NCI-H2196 treated with DMSO at 0.1 percent for 48 hours (cell line): ENCODE measurements around the gene ULBP3.
"Not testable (repeated sequence)": the region's sequence is repeated elsewhere in the genome, so short reads cannot be mapped to it uniquely, and the experiment has no call there.

ENCODE experiments used
- DNase-seq: peaks from one replicate; lab custom pipeline; 2025; ENCODE audit not compliant: unreplicated experiment; lab: John Stamatoyannopoulos, UW

Gene ULBP3

DNA sequence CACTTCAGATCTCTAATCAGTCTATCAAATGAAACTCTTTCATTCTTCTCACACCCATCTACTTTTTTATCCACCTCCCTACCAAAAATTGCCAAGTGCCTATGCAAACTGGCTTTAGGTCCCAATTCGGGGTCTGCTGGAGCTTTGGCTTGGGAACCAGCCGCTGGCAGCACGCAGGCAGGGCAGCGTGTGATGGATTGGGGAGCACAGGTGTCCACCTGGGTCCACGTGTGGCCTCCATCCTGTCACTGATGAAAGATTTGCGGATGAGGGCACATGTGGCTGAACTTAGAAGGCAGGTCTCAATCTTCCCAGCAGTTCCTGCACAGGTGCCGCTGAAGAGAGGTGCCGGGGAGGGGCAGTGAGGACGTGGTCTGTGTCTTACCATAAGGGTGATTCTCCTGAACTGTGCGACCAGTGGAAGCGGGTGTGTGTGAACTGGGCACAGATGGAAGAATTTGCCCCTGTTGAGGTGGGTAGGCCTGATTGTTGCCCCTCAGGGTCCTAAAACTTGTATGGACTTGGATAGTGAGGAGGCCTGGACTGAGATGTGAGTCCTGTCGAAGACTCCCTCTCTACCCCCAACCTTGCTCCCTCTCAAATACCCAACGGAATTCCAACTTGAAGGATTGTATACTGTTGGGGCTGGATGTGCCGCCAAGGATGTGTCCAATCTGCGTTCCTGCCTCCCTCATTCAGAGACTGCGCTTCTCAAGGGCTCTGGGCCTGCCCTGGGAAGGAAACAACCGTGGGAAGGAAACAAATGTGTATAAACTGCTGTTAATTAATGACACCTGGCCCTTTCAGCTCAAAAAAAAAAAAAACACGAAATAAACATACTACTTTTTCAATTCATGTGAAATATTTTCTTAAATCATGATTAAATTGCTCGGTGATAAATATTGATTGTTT, 25.2 kb downstream of the ULBP3 start:
- DNase-seq = no peak

DNA sequence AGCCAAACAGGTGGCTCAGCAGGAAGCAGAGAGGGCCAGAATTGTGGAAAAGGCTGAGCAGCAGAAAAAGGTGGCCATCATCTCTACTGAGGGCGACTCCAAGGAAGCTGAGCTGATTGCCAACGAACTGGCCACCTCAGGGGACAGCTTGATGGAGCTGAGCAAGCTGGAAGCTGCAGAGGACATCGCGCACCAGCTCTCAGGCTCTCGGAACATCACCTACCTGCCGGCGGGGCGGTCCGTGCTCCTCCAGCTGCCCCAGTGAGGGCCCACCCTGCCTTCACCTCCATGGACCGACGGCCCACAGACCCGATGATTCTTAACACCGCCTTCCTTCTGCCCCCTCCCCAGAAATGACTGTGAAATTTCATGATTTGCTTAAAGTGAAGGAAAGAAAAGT, 25.8 kb downstream of the ULBP3 start:
- DNase-seq = no peak

DNA sequence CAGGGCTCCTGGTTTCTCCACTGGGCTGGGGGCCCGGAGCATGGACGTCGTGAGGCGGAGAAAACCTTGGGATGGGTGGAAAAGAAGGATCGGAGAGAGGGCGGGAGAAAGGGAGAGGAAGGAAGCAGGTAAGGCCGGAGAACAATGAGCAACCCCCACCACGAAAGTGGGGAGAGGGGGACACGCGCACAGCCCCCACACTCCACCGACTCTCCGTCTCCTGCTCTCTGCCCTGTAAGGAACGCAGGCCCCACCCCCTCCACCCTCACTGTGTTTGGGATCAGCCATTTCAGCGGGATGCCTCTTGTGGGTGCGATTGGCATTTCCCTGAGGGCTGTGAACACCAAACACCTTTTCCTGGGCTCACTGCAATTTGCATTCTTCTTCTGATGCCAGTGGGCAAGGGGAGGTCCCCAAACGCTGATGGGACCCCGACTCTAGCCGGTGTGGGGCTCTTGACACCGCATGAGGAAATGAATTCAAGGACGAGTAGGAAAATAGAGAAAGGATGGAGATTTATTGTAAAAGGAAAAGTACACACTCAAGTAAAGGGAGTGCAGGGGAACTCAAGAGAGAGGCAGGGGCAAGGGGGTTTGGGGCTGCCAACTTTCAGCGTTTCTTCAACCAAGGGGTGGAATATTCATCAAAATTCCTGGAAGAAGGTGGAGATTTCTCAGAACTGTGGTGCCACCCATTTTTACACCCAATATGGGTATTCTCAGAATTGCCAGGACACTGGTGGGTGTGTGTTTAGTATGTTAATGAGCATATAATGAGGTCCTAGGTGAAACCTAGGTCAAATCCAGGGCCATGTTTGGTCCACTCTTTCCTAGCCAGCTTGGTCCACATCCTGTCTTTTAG, 30.5 kb downstream of the ULBP3 start:
- no peak for DNase-seq

DNA sequence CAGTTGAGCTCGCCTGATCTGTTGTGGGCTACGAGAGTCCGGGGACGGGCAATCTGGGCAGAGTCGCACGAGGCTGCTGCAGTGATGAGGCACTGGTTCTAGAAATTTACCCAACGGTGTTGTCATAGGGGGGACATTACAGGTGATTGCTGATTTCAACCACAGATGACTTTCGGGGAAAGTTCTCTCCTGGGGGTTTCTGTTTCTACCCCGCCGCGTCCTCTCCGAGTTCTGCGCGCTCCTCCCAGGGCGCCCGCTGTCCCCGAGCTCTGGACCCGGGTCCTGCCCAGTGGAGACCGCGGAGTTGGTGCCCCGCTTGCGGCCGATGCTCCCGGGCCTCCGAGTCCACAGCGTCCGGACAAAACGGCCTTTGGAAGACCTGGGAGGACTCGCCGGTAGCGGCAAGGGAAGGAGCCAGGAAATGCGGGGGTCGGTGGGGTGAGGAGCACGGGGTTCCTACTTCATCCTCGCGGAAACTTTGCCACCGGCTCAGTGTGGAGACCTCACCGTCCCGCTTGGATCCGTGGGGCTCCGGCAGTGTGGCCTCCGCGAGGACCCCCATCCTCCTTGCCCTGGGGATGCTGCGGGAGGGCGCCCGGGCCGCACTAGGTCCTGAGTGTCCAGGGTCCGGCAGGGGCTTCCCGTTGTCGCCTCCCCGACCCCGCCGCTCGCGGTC, 31.3 kb downstream of the ULBP3 start:
- DNase-seq = no peak

DNA sequence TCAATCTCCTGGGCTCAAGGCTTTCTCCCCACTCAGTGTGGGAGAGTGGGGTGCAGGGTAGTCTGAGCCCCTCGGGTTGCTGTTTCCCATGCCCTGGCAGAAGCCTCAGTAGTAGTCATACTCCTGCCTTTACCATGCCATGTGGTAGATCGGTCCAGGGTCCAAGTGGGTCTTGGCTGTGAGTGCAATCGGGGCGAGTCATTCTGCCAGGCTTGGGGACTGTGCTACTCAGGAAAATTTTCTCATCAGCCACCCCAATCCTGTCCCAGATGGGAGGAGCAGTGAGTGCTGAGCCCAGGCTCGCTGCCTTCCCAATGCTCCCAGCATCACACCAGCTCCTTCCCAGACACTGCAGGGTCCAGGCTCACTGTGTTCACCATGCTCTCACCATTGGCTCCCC, 32.8 kb downstream of the ULBP3 start:
- no peak for DNase-seq

DNA sequence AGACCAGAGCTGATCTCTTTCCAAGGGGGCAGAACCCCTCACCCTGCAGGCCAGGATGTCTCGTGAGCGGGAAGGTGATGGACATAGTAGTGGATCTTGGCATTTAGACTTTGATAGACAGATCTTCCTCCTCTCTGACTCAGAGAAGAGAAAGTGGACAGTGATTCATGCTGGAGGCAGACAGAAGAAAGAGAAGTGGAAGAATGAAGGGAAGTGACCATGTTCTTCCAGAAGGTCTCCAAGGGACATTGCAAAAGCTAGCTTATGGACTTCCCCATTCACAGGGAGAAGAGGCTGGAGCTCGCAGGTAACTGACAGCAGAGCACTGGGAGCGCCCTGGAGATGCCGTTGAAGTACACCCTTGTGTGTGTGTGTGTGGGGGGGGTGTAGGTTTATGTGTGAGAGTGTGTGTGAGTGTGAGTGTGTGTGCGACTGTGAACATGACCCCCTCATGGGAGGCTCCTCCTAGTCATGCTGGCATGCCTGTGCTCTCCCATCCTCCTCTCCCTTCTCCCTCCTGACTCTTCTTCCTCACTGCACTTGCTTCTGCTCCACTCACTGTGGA, 35.6 kb downstream of the ULBP3 start:
- no peak for DNase-seq

DNA sequence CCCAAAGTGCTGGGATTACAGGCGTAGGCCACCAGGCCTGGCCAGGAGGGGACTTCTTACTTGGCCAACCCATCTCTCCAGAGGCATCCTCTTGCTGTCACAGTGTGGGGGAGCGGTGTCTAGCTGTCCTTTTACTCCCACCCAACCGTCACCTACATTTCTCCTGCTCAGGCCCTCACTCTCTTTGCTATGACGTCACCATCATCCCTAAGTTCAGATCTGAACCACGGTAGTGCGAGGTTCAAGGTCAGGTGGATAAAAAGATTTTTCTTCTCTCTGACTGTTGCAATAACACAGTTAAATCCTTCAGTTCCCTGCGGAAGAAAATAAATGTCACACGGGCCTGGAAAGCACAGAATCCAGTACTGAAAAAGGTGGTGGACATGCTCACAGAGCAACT, 36.3 kb downstream of the ULBP3 start:
- DNase-seq = no peak

DNA sequence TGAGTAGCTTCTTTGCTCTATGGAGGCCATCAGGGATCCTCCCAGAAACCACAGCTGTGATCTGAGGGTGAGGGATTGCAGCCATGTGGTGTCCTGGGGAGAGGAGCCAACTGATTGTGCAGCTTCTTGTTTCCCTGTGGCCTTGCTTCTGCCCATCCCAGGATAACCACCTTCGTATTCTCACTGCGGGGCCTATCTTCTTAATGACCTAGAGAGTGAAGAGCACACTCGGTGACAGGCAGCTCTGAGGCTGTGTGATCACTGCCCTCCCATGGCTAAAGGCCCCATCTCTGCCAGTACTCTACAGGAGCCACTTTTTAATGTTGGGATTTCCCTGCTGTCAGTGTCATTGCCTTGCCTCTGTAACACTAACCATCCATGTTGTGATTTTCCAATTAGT, 38.3 kb downstream of the ULBP3 start:
- no peak for DNase-seq

DNA sequence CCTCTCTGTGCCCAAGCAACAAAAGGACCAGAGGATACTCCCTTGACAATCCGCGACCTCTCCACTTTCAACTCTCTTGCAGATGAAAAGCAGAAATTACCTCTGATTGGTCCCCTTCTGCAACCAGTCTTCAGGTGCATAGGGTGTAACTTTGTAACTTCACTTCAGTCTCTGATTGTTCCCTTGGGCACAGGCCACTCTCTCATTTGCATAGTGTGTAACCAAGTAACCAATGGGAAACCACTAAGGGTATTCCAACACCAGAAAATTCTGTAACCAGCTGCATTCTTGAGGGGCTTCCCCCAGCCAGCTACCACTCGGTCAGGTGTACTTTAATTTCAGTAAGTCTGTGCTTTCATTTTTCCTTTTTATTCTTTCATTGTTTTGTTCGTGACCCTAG, 39.2 kb downstream of the ULBP3 start:
- no peak for DNase-seq

DNA sequence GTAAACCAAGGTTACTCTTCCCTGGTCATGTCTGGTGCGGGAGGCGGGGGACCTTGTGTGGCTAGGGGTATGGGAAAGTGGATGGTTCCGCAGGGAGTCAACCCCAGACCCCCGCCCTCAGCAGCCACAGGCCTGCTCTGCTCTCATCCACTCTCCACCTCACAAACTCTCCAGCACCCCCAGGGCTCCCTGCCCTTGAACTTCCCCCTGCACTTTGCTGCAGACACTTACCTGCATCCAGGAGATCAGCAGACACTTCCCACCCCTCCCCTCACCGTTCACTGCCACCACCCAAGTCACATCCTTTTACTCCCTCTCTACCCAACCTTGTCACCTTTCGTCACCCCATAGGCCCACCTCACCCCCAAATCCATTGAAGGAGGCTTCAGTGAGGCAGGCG, 39.6 kb downstream of the ULBP3 start:
- no peak for DNase-seq

DNA sequence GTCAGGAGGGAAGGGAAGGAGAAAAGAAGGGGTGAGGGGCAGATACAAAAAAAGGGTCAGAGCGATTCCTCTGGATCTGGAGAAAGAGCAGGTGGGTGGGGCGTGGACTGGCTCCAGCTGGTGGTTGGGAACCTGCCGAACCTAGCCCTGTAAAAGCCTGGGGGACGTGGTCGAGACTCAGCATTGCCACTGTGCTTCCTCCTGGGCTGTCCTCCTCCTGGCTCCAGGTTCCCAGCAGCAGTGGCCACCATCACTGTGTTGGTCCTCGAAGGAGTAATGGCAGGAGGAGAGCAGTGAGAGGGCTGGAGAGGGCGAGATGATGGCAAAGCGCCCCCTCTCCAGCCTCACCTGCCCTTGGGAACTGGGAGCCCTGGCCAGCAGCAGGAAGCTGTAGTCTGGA, 40.1 kb downstream of the ULBP3 start:
- no peak for DNase-seq

DNA sequence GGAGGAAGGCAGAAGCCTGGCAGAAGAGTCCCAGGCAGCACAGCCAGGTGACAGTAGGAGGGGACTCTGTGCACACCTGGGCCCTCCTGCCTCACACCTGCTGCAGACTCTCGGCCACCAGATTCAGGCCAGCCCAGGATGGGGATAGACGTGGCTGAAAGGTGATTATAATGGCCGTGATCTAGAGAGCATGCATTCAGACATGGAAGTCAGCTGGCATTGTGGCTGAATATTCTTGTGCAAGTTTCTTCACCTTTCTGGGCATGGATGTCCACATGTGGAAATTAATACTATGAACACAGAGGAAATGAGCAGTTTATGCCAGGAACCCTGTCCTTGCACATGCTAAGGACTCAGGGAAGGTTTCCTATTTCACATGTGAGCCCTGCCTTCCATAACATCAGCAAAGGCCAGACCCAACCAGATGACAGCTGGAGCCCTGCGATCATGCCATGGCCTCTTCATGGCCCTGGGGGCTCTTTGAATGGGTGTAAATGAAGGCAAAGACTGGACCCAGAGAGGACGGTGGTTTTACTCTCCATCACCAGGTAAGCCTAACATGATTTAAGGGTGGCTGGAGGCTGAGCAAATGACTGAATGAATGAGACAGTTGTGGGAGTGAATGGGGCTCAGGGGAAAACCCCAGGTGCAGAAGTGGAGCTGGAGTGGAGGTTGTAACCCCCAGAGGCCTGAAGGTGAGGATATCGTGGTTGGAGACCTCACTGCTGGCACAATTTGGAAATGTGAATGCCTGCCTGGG, 40.9 kb downstream of the ULBP3 start:
- DNase-seq = no peak

DNA sequence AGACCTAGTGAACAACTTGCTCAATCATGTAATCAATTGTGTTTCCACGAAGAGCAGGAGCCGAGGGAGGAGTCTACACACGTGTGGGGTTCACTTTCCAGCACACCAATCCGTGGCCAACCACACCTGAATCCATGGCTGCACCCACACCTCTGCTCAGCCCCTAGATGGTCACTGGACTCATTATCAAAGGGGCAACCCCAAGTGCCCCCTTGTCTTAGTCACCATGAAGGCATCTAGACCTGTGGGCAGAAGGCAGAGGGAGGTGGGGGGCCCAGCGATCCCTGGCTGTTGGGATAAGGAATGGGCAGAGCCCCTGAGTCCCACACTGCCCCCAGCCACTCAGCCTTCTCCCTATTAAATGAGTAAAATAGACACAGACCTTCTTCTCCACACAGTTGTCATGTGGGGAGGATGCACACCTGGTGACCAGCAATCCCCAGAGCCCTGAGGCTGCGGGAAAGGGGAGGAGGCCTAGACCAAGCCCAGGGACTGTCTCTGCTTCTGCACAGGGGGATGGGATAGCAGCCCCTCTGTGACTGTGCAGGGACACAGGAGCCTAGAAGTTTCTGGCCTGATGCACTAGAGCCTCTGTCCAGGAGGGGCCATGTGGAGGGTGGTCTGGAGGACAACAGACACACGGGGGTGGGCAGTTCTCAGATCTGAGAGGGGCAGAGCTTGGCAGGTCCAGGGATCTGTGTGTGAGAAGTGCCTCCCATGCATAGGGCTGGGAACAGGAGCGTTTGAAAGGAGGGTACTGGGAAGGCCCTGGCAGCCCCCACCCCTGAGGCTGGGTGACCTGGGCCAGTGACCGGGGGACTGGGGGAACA, 41.7 kb downstream of the ULBP3 start:
- no peak for DNase-seq

DNA sequence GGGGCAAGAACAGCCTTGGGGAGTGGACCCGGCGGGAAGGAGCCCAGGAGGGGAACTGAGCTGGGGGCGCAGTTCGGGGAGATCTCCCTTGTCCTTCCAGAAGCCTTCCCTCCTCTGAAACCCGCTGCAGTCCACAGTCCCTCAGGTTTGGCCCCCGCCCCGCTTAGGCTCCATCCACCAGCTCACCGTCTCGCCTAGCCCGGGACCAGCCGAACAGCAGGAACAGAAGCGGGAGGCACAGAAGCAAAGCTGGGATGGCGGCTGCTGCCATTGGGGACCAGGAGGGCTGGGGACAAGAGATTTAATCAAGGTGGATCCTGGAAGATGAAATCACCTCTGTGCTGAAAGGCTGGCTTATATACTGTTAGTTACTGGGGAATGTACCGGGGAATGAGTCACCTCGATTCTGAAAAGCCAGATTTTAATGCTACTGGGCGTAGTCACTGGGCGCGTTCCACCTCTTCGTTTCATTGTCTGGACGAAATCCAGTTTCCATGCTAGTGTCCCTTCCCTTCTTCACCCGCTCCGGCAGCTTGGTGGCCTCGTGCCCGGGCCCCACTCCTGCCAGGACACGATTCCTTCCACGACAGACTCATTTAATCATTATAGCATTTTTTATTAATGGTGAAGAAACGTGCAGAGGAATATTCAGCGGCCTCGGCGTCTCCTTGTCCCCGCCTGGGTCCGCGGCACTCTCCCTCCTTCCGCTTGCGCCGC, 43.6 kb downstream of the ULBP3 start, which contains the start of gene RAET1L:
Gene RAET1L, minus strand, starts transcription at position 332 of the 717 bp plus-strand sequence. Its CDS starts 61 bp downstream, at position 271.
- no peak for DNase-seq

DNA sequence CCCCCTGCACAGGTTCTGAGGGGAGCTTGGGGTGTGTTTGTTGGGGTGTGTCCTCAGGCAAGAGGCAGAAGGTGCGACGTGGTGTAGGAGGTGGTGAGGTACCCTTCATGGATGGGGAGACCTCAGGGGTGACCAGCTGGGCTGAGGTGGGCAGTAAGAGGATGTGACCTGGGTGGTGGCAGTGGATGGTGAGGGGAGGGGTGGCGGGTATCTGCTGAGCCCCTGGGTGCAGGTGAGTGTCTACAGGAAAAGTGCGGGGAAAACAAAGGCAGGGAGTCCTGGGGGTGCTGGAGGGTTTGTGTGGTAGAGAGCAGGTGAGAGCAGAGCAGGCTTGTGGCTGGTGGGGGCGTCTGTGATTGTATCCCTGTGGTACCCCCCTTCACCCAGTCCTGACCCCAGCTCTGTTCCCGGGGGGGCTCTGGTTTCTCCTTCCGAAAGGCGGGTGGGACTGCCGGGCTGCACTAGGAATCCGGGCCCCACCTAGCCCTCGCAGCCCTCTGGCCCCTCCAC, 44.2 kb downstream of the ULBP3 start:
- DNase-seq = no peak

DNA sequence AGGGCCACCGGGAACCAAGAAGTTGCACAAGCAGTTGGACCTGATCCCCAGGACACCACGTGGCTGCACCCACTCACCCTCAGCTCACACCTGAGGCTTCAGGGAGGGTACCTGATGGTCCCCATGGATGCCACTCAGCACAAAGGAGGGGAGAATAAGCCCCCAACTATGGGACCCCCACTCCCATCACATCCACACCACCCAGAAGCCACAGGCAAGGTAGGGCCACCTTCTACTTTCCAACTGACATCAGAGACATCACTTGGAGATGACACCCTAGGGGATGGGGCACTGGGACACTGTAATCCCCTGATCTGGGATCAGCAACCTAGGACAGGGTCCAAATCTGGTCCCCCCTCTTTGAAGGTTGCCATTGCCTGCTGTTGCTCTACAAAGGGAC, 44.9 kb downstream of the ULBP3 start:
- DNase-seq = not testable (repeated sequence)

DNA sequence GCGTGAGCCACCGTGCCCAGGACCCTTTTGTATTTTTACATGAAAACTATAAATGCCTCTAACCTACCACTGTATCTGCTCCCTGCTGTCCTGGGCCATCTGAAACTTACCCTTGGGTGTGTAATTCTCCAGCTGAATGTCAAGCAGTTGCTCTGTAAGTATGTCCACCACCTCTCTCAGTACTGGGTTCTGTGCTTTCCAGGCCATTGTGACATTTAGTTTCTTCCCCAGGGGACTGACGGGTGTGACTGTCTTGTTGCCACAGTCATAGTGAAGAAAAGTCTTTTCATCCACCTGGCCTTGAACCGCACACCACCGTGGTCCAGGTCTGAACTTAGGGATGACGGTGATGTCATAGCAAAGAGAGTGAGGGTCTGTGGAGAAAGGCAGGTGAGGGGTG, 47.1 kb downstream of the ULBP3 start:
- not testable (repeated sequence) for DNase-seq

DNA sequence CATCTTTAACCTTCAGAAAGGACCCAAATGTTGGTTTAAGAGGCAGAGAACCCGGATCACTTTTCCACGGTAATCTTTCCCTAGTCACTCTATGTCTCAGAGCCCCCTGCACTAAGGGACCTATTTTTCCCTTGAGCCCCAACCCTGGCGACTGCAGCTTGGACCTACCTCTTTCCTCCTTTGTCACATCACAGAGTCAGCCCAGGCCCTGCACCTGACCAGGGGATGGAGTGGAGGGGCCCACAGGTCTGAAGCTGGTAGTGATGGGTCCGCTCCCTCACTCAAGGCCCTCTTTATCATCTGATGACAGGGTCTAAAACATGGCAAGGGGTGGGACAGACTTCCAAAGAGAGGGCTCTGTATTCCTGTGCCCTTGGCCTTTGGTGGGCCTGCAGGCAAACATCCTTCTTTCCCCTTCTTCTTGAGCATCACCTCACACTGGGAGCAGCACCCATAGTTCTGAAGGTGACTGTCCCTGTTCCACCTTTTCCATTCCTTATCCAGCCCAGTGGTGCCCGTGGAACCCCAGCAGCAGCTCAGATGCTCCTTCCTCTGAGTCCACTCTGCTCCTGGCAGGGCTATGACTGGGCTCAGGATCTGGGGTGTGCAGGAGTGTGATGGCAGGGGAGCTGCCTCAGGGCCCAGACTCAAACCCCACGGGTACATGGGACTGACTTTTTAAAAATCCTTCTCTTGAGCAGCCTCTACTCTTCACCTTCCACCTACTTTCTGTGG, 49.9 kb downstream of the ULBP3 start:
- no peak for DNase-seq
